HG03354 (cell line): ENCODE measurements around the gene FALEC.
A peak's percentile ranks its signal among the peaks of the same experiment; 100 is the strongest.
"Not testable (repeated sequence)": the region's sequence is repeated elsewhere in the genome, so short reads cannot be mapped to it uniquely, and the experiment has no call there.

Experiments used
- ATAC-seq: cut with Tn5 transposase; IDR thresholded peaks from one replicate; pipeline ENCODE4 v1.9.1; 2021; ENCODE audit warnings: mild to moderate bottlenecking; ENCODE audit not compliant: unreplicated experiment, poor library complexity, severe bottlenecking

FALEC gene

GRCh38 chr1:150566589-150567340, 51.2 kb downstream of the FALEC start:
- ATAC-seq = no peak

GRCh38 chr1:150567341-150567716, 51.8 kb downstream of the FALEC start:
- ATAC-seq = peak; percentile 34

GRCh38 chr1:150567717-150568593, 52.4 kb downstream of the FALEC start:
- peak; percentile 30 for ATAC-seq

GRCh38 chr1:150568594-150568966, 53.0 kb downstream of the FALEC start:
- no peak for ATAC-seq

GRCh38 chr1:150572918-150573647, 57.5 kb downstream of the FALEC start:
- no peak for ATAC-seq

GRCh38 chr1:150573648-150574071, 58.1 kb downstream of the FALEC start:
- not testable (repeated sequence) for ATAC-seq

GRCh38 chr1:150574260-150575071, 58.9 kb downstream of the FALEC start:
- ATAC-seq = no peak

GRCh38 chr1:150575072-150575489, 59.5 kb downstream of the FALEC start:
- ATAC-seq = no peak

- ATAC-seq = no peak
Measured at GRCh38 chr1:150575518-150576366, 60.2 kb downstream of the FALEC start.

- no peak for ATAC-seq
Measured at GRCh38 chr1:150576367-150576711, 60.8 kb downstream of the FALEC start.

GRCh38 chr1:150576794-150577556, 61.4 kb downstream of the FALEC start:
- ATAC-seq = no peak

- no peak for ATAC-seq
Measured at GRCh38 chr1:150577557-150578271, 62.2 kb downstream of the FALEC start.

- ATAC-seq = peak; percentile 2
Measured at GRCh38 chr1:150578272-150579109, 62.9 kb downstream of the FALEC start.

- ATAC-seq = peak; percentile 84
Measured at GRCh38 chr1:150579110-150579944, 63.8 kb downstream of the FALEC start, which contains the start of gene MCL1. TSS of gene MCL1 (minus strand) at chr1:150579610. CDS start at chr1:150579530, 80 bp downstream.

- no peak for ATAC-seq
Measured at GRCh38 chr1:150579945-150580642, 64.5 kb downstream of the FALEC start.
